ENCODE data around the gene EPHB3. TPM values are rescaled to one million over a fixed set of nuclear protein-coding genes. Genes with fewer than 3 reads are reported as not detected.

EPHB3 gene
- total and polyA plus RNA-seq, 8 donors: 2.9 to 33.3 (median 22.7) TPM

DNA sequence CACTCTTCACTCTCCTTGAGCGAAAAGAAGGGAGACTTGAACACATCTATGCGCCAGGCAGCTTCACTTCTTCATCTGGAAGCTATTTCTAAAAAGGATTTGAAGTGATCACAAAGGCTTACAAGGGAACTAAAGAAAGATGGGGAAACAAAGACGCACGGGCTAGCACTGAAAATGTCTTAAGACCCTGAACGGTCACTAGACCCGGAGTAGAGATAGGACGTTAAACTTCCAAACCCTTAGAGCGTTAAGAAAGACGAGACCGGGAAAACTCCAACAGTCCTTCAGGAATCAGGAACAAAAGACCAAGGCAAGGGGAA, 47.5 kb upstream of the EPHB3 start:
- Histone ChIP-seq H3K36me3 (no peaks in the 10 kb centered on the region), H3K9me3 (no peaks in the 10 kb centered on the region), H3K4me3 (peak overlapping the region; percentile 41 to 51 (median 46)), H3K4me1 (peaks cover 5 to 20% (median 13%) of the 10 kb centered on the region in 4 donors), H3K27me3 (peaks cover 4 to 69% (median 19%) of the 10 kb centered on the region in 3 donors), H3K27ac (peak overlapping the region in 1 of 5 donors; percentile 46)
- WGBS, 5 donors: 25 to 34% (median 32%) methylated on average over 10 of the region's 10 CpGs
- TF ChIP-seq, protein P1, sequence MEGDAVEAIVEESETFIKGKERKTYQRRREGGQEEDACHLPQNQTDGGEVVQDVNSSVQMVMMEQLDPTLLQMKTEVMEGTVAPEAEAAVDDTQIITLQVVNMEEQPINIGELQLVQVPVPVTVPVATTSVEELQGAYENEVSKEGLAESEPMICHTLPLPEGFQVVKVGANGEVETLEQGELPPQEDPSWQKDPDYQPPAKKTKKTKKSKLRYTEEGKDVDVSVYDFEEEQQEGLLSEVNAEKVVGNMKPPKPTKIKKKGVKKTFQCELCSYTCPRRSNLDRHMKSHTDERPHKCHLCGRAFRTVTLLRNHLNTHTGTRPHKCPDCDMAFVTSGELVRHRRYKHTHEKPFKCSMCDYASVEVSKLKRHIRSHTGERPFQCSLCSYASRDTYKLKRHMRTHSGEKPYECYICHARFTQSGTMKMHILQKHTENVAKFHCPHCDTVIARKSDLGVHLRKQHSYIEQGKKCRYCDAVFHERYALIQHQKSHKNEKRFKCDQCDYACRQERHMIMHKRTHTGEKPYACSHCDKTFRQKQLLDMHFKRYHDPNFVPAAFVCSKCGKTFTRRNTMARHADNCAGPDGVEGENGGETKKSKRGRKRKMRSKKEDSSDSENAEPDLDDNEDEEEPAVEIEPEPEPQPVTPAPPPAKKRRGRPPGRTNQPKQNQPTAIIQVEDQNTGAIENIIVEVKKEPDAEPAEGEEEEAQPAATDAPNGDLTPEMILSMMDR (IDR thresholded peaks at IDR 0.05): no peak
- no peak for TF ChIP-seq EP300 (IDR thresholded peaks at IDR 0.05)
- no peak for TF ChIP-seq POLR2A (IDR thresholded peaks at IDR 0.05)
- TF ChIP-seq POLR2AphosphoS5 (IDR thresholded peaks at IDR 0.05): no peak
- intact Hi-C loops (cut with DNase I; ENCODE audit: low total_unique reads): loop anchor here (10.0 kb wide), 1 partner anchor 139 kb away; the partner anchor contains the start of gene THPO
- DNase-seq: no peak

DNA sequence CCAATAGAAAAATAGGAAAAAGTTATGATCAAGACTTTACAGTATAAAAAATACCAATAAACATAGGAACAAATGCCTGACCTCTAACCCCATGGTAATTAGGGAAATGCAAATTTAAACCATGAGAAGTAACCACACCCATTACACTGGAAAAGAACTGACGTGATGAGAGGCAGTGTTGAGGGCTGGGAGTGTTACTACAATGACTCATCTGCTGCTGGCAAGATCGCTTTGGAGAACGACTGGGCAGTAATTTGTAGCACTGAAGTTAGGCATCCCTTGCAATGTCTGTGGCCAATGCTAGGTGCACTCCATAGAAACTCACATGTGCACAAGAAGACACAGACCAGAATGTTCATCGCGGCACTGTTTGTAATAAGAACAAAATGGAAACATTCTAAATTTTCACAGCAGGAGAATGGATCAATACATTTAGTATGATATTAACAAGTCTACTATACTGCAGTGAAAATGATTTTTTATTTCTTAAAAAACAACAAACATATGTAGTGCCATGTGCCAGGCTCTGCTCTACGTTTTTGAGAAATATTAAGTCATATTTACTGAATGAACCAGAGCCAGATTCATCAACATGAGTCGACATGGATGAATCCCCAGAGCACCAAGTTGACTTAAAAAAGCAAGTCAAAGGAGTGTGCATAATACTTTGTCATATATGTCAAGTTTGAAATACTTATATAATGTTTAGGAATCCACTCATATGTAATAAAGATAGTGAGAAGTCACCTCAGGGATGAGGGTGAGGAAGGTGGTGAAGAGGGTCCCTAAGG, 37.6 kb upstream of the EPHB3 start:
- intact Hi-C loops (cut with DNase I; ENCODE audit: low total_unique reads): no loop called here
- peaks cover 0 to 89% (median 36%) of the 10 kb centered on the region in 3 donors for H3K27me3 ChIP-seq
- peaks cover 11 to 24% (median 16%) of the 10 kb centered on the region in 4 donors for H3K4me1 ChIP-seq
- WGBS, 5 donors: 37 to 52% (median 38%) methylated on average over 7 of the region's 7 CpGs
- H3K4me3 ChIP-seq: no peak overlapping the region
- TF ChIP-seq, protein P1 (IDR thresholded peaks at IDR 0.05): no peak
- TF ChIP-seq POLR2A (IDR thresholded peaks at IDR 0.05) (no peak), EP300 (IDR thresholded peaks at IDR 0.05) (no peak), POLR2AphosphoS5 (IDR thresholded peaks at IDR 0.05) (no peak)
- no peak overlapping the region for H3K27ac ChIP-seq
- peak in 1 of 2 donors; percentile 73 for DNase-seq
- no peaks in the 10 kb centered on the region for H3K36me3 ChIP-seq
- H3K9me3 ChIP-seq: no peaks in the 10 kb centered on the region

DNA sequence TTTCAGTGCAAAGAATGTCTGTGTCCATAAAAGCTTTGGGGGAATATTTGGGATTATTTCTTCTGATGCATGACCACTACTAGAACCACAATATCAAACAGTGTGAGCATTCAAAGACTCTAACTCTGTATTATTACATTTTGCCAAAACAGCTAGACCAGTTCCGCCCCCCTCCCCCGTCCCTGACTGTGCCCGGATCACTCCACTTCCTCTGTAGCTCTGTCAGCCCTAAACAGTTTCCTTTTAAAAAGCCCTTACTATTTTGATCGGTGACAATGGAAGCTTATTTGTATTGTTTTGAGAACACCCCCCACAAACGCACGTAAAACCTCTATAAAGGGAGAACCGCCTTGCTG, 36.6 kb upstream of the EPHB3 start:
- H3K4me3 ChIP-seq: peak overlapping the region; percentile 47 to 57 (median 50)
- H3K9me3 ChIP-seq: no peaks in the 10 kb centered on the region
- TF ChIP-seq, protein P1 (IDR thresholded peaks at IDR 0.05): no peak
- intact Hi-C loops (cut with DNase I; ENCODE audit: low total_unique reads): no loop called here
- peaks cover 0 to 90% (median 36%) of the 10 kb centered on the region in 3 donors for H3K27me3 ChIP-seq
- H3K36me3 ChIP-seq: no peaks in the 10 kb centered on the region
- peak overlapping the region in 4 of 5 donors; percentile 28 to 73 (median 52) for H3K27ac ChIP-seq
- peak in 1 of 2 donors; percentile 62 for DNase-seq
- H3K4me1 ChIP-seq: peaks cover 11 to 24% (median 16%) of the 10 kb centered on the region in 4 donors
- 1 to 3% (median 1%) methylated on average over 7 of the region's 7 CpGs for WGBS, 5 donors

DNA sequence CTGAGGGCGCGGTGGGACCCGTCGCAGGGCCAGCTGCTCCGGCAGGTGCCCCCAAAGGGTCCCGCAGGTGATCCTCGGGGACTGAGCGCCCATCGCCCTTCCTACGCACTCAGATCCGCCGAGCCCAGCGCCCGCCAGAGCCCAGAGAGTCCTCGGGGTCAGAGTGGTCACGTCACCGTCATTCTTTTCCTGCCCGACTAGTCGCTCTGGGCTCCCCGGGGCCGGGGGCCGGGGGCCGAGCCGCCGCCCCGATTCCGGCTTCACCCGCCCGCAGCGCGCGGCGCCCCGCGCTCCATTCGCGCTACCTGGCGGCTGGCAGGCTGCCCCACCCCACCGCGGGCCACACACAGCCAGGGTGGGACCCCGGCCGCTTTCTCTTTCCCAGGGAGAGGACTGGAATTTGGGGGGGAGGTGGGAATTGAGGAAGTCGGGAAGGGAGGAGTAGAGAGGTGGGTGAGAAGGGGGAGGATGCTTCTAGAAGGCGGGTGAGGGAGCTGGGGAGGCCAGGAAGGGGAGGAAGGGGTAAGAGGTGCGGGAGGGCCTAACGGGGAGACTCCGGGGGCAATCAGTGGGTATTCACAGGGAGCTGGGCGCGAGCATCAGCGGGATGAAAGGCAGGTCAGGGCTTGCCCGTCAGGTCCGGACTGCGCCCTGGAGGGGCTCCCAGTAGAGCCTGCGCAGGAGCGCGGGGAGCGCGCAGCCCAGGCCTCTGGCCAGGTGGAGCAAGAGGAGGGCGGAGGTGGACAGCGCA, 36.1 kb upstream of the EPHB3 start:
- H3K36me3 ChIP-seq: no peaks in the 10 kb centered on the region
- intact Hi-C loops (cut with DNase I; ENCODE audit: low total_unique reads): no loop called here
- peaks cover 0 to 91% (median 41%) of the 10 kb centered on the region in 3 donors for H3K27me3 ChIP-seq
- TF ChIP-seq POLR2AphosphoS5 (IDR thresholded peaks at IDR 0.05): no peak
- TF ChIP-seq POLR2A (IDR thresholded peaks at IDR 0.05): no peak
- no peak for TF ChIP-seq EP300 (IDR thresholded peaks at IDR 0.05)
- TF ChIP-seq, protein P1 (IDR thresholded peaks at IDR 0.05): no peak
- H3K9me3 ChIP-seq: no peaks in the 10 kb centered on the region
- peak overlapping the region; percentile 47 to 57 (median 50) for H3K4me3 ChIP-seq
- peak overlapping the region; percentile 28 to 73 (median 36) for H3K27ac ChIP-seq
- peaks cover 11 to 24% (median 16%) of the 10 kb centered on the region in 4 donors for H3K4me1 ChIP-seq
- 1 to 6% (median 3%) methylated on average over 22 to 60 of the region's 60 CpGs for whole genome bisulfite sequencing, 5 donors
- peak in 1 of 2 donors; percentile 68 for DNase-seq
